Neural cell (in vitro differentiated cells): ENCODE results near the gene SLC4A8. TPM values are rescaled to one million over a fixed set of nuclear protein-coding genes. Genes with fewer than 3 reads are reported as not detected.

Experiments
- H2AFZ ChIP-seq: fragments of 200-600, 300-800 bp; sonication (generic), shearing (Covaris generic); 2 replicates; pipeline ENCODE4 v1.6.0; 2014; ENCODE audit warnings: low read depth, mild to moderate bottlenecking, antibody characterized with exemption, low read length, moderate library complexity
- H3F3A ChIP-seq: fragments of 200-600 bp; shearing (Covaris generic); 2 replicates; pipeline ENCODE4 v1.6.1; 2016; ENCODE audit warnings: mild to moderate bottlenecking, moderate library complexity, mixed read lengths, antibody characterized with exemption, low read length; ENCODE audit not compliant: insufficient read depth, poor library complexity, severe bottlenecking
- H3K27ac ChIP-seq: fragments of 200-600, 300-800 bp; sonication (generic), shearing (Covaris generic); 2 replicates; pipeline ENCODE4 v1.5.1; 2014; ENCODE audit warnings: mild to moderate bottlenecking, low read length, moderate library complexity
- H3K27me3 ChIP-seq: fragments of 300-800, 200-600 bp; sonication (generic), shearing (Covaris generic); 2 replicates; pipeline ENCODE4 v1.6.0; 2014; ENCODE audit warnings: mild to moderate bottlenecking, low read depth, low read length, moderate library complexity; ENCODE audit not compliant: insufficient read depth
- H3K36me3 ChIP-seq: fragments of 300-800, 200-600 bp; sonication (generic), shearing (Covaris generic); 2 replicates; pipeline ENCODE4 v1.5.1; 2014; ENCODE audit warnings: mild to moderate bottlenecking, antibody characterized with exemption, low read length, moderate library complexity; ENCODE audit not compliant: insufficient read depth
- H3K4me2 ChIP-seq: fragments of 300-800, 200-600 bp; sonication (generic), shearing (Covaris generic); 2 replicates; pipeline ENCODE4 v1.6.0; 2014; ENCODE audit warnings: mild to moderate bottlenecking, low read length
- H3K4me3 ChIP-seq: fragments of 300-800, 200-600 bp; sonication (generic), shearing (Covaris generic); 2 replicates; pipeline ENCODE4 v1.5.1; 2014; ENCODE audit warnings: mild to moderate bottlenecking, low read length, moderate library complexity
- H3K79me2 ChIP-seq: fragments of 200-600 bp; shearing (Covaris generic); replicated peaks from 2 replicates; pipeline ENCODE4 v1.6.0; 2014; ENCODE audit warnings: mild to moderate bottlenecking, low read length, moderate library complexity; ENCODE audit not compliant: insufficient read depth
- H3K9ac ChIP-seq: fragments of 300-800, 200-600 bp; sonication (generic), shearing (Covaris generic); 2 replicates; pipeline ENCODE4 v1.6.1; 2016; ENCODE audit warnings: mild to moderate bottlenecking, low read length, mixed read lengths
- H3K9me2 ChIP-seq: fragments of 200-600 bp; shearing (Covaris generic); 2 replicates; pipeline ENCODE4 v1.6.1; 2016; ENCODE audit warnings: mild to moderate bottlenecking, low read length, mixed read lengths; ENCODE audit not compliant: insufficient read depth
- H3K9me3 ChIP-seq: fragments of 200-600, 300-800 bp; sonication (generic), shearing (Covaris generic); 2 replicates; pipeline ENCODE4 v1.6.1; 2016; ENCODE audit warnings: mild to moderate bottlenecking, mixed run types, low read length, moderate library complexity, mixed read lengths
- H4K20me1 ChIP-seq: fragments of 200-600 bp; shearing (Covaris generic); 2 replicates; pipeline ENCODE4 v1.6.1; 2016; ENCODE audit warnings: mild to moderate bottlenecking, mixed run types; ENCODE audit not compliant: insufficient read depth
- CTCF ChIP-seq: fragments of 450-650 bp; IDR thresholded peaks from 2 replicates; pipeline ENCODE4 v1.5.1; 2014; ENCODE audit warnings: antibody characterized with exemption, mild to moderate bottlenecking, moderate library complexity; ENCODE audit not compliant: poor library complexity, severe bottlenecking
- EP300 ChIP-seq: fragments of 450-650 bp; conservative IDR thresholded peaks from 2 replicates; pipeline ENCODE4 v1.6.1; 2014; ENCODE audit warnings: antibody characterized with exemption, mild to moderate bottlenecking, moderate library complexity; ENCODE audit not compliant: poor library complexity, severe bottlenecking
- EZH2 ChIP-seq: fragments of 200-600, 300-800 bp; shearing (Covaris generic), sonication (generic); IDR thresholded peaks from 2 replicates; pipeline ENCODE4 v1.6.1; 2014; ENCODE audit warnings: antibody characterized with exemption, low read length, borderline replicate concordance, mild to moderate bottlenecking; ENCODE audit not compliant: insufficient read depth, poor library complexity, severe bottlenecking
- MXI1 ChIP-seq: fragments of 450-650 bp; conservative IDR thresholded peaks from 2 replicates; pipeline ENCODE4 v1.6.1; 2014; ENCODE audit warnings: antibody characterized with exemption, mild to moderate bottlenecking; ENCODE audit not compliant: poor library complexity, severe bottlenecking
- POLR2AphosphoS5 ChIP-seq: IDR thresholded peaks from 2 replicates; pipeline ENCODE4 v1.6.1; 2012
- RAD21 ChIP-seq: fragments of 450-650 bp; conservative IDR thresholded peaks from 2 replicates; pipeline ENCODE4 v1.6.1; 2014; ENCODE audit warnings: antibody characterized with exemption, mild to moderate bottlenecking, moderate library complexity
- REST ChIP-seq: IDR thresholded peaks from 2 replicates; pipeline ENCODE4 v1.6.1; 2012; ENCODE audit warnings: borderline replicate concordance
- SMC3 ChIP-seq: fragments of 450-650 bp; conservative IDR thresholded peaks from 2 replicates; pipeline ENCODE4 v1.6.1; 2014; ENCODE audit warnings: antibody characterized with exemption, mild to moderate bottlenecking, moderate library complexity; ENCODE audit not compliant: poor library complexity
- TAF1 ChIP-seq: IDR thresholded peaks from 2 replicates; pipeline ENCODE4 v1.6.1; 2012; ENCODE audit warnings: low read depth
- polyA plus RNA-seq: library from polyadenylated mRNA; depleted of rRNA; stranded (reverse); fragments of >200 nt; gene quantifications from 2 replicates; pipeline ENCODE4 v1.2.3, GENCODE V29; 2014

The SLC4A8 gene
- polyA plus RNA-seq, 1 donor from 2014 or later, result 37.8 TPM

- Histone ChIP-seq H3K9ac (no peak overlapping the region), H3K36me3 (no peaks in the 10 kb centered on the region), H3K4me2 (no peak overlapping the region), H3K4me3 (no peak overlapping the region), H3K79me2 (no peaks in the 10 kb centered on the region), H3K27ac (no peak overlapping the region), H2AFZ (no peak overlapping the region), H3F3A (no peaks in the 10 kb centered on the region), H3K9me2 (no peaks in the 10 kb centered on the region), H3K27me3 (no peaks in the 10 kb centered on the region), H3K9me3 (no peaks in the 10 kb centered on the region), H4K20me1 (no peaks in the 10 kb centered on the region)
- no peak for TF ChIP-seq SMC3
- TF ChIP-seq EZH2, result no peak
- TF ChIP-seq CTCF, result no peak
- TF ChIP-seq MXI1, result no peak
- no peak for TF ChIP-seq RAD21
- no peak for TF ChIP-seq REST
- no peak for TF ChIP-seq POLR2AphosphoS5
- TF ChIP-seq TAF1, result no peak
Observed at GRCh38 chr12:51403681-51404136, 20.9 kb upstream of the SLC4A8 start.

- TF ChIP-seq EZH2 (no peak), MXI1 (no peak)
Observed at GRCh38 chr12:51404627-51405026, 20.0 kb upstream of the SLC4A8 start.

GRCh38 chr12:51405801-51406207, 18.8 kb upstream of the SLC4A8 start:
- Histone ChIP-seq H3K27ac (no peak overlapping the region), H3K36me3 (no peaks in the 10 kb centered on the region)
- TF ChIP-seq EP300 (no peak), REST (no peak), CTCF (no peak), RAD21 (no peak), SMC3 (no peak), TAF1 (no peak)

More at GRCh38 chr12:51404627-51405026, 20.0 kb upstream of the SLC4A8 start:
- Histone ChIP-seq H3K4me2 (no peak overlapping the region), H3K4me3 (no peak overlapping the region), H3K36me3 (no peaks in the 10 kb centered on the region), H3K9me2 (no peaks in the 10 kb centered on the region), H3K27me3 (no peaks in the 10 kb centered on the region), H3K9me3 (no peaks in the 10 kb centered on the region), H3K27ac (no peak overlapping the region), H4K20me1 (no peaks in the 10 kb centered on the region), H3K9ac (no peak overlapping the region), H2AFZ (no peak overlapping the region), H3K79me2 (no peaks in the 10 kb centered on the region), H3F3A (no peaks in the 10 kb centered on the region)

More at GRCh38 chr12:51405801-51406207, 18.8 kb upstream of the SLC4A8 start:
- H3K4me3 ChIP-seq, result no peak overlapping the region
- H3K79me2 ChIP-seq, result no peaks in the 10 kb centered on the region
- no peaks in the 10 kb centered on the region for H3F3A ChIP-seq
- no peaks in the 10 kb centered on the region for H3K9me3 ChIP-seq
- no peaks in the 10 kb centered on the region for H4K20me1 ChIP-seq
- no peak overlapping the region for H3K4me2 ChIP-seq
- no peak overlapping the region for H2AFZ ChIP-seq
- H3K9me2 ChIP-seq, result no peaks in the 10 kb centered on the region
- no peak overlapping the region for H3K9ac ChIP-seq
- H3K27me3 ChIP-seq, result no peaks in the 10 kb centered on the region
